SK-N-MC (cell line): ENCODE results near the gene MRPS34.

Source experiments
- DNase-seq: peaks from one replicate; pipeline ENCODE4 v3.0.0-alpha.2; 2011; ENCODE audit warnings: low read depth, low spot score
- H3K27ac ChIP-seq: fragments of 200-600 bp; sonication (generic); 2 replicates; pipeline ENCODE4 v1.5.1; 2016; ENCODE audit warnings: mixed run types
- H3K36me3 ChIP-seq: fragments of 200-600 bp; sonication (generic); 2 replicates; pipeline ENCODE4 v1.6.1; 2017; ENCODE audit warnings: antibody characterized with exemption, low read length, mixed read lengths; ENCODE audit not compliant: insufficient read depth
- H3K4me3 ChIP-seq: fragments of 200-600 bp; sonication (generic); 2 replicates; pipeline ENCODE4 v1.5.1; 2016
- H3K9ac ChIP-seq: fragments of 200-600 bp; sonication (generic); 2 replicates; pipeline ENCODE4 v1.8.0; 2017; ENCODE audit warnings: mixed run types, mixed read lengths; ENCODE audit not compliant: insufficient read length
- H3K9me3 ChIP-seq: fragments of 200-600 bp; sonication (generic); 2 replicates; pipeline ENCODE4 v1.6.1; 2017; ENCODE audit warnings: low read depth, mild to moderate bottlenecking, antibody characterized with exemption, low read length, moderate library complexity, mixed read lengths
- EZH2 ChIP-seq: fragments of 200-600 bp; sonication (generic); IDR thresholded peaks from one replicate; pipeline ENCODE4 v1.6.1; 2017; ENCODE audit warnings: antibody characterized with exemption
- FOXP2 ChIP-seq: optimal IDR thresholded peaks from 2 replicates; pipeline ENCODE3; 2011; ENCODE audit warnings: mild to moderate bottlenecking, moderate library complexity; ENCODE audit not compliant: insufficient read depth; ENCODE audit errors: extremely low read length, control extremely low read depth
- POLR2AphosphoS5 ChIP-seq: IDR thresholded peaks from 2 replicates; pipeline ENCODE4 v1.6.1; 2012; ENCODE audit warnings: mild to moderate bottlenecking, low read depth, low read length, borderline replicate concordance

The MRPS34 gene

GRCh38 chr16:1745900-1746692 is 26.8 kb downstream of the MRPS34 start:
- no peaks in the 10 kb centered on the region for H3K9me3 ChIP-seq
- H3K4me3 ChIP-seq, result no peak overlapping the region
- H3K36me3 ChIP-seq, result no peaks in the 10 kb centered on the region; the same call in 1 of the 2 replicates
- H3K27ac ChIP-seq, result no peak overlapping the region
- no peak overlapping the region for H3K9ac ChIP-seq
- no peak for DNase-seq
- TF ChIP-seq POLR2AphosphoS5, result no peak
- no peak for TF ChIP-seq FOXP2
- no peak for TF ChIP-seq EZH2

- no peak overlapping the region for H3K9ac ChIP-seq
- no peak for DNase-seq
- no peaks in the 10 kb centered on the region for H3K9me3 ChIP-seq
- H3K36me3 ChIP-seq, result no peaks in the 10 kb centered on the region; the same call in 1 of the 2 replicates
- no peak overlapping the region for H3K27ac ChIP-seq
- H3K4me3 ChIP-seq, result no peak overlapping the region
- no peak for TF ChIP-seq FOXP2
- no peak for TF ChIP-seq EZH2
- no peak for TF ChIP-seq POLR2AphosphoS5
Observed at GRCh38 chr16:1745181-1745899, 27.6 kb downstream of the MRPS34 start.

- no peak for DNase-seq
- no peak for TF ChIP-seq POLR2AphosphoS5
- no peak for TF ChIP-seq EZH2
- no peak for TF ChIP-seq FOXP2
- H3K9me3 ChIP-seq, result no peaks in the 10 kb centered on the region
- no peak overlapping the region for H3K4me3 ChIP-seq
- no peaks in the 10 kb centered on the region; the same call in 1 of the 2 replicates for H3K36me3 ChIP-seq
- no peak overlapping the region for H3K27ac ChIP-seq
- H3K9ac ChIP-seq, result no peak overlapping the region
Observed at GRCh38 chr16:1744338-1744840, 28.5 kb downstream of the MRPS34 start.

- DNase-seq, result no peak
- Histone ChIP-seq H3K9ac (no peak overlapping the region), H3K36me3 (no peaks in the 10 kb centered on the region; the same call in 1 of the 2 replicates)
Observed at GRCh38 chr16:1743376-1744337, 29.3 kb downstream of the MRPS34 start.

GRCh38 chr16:1741553-1742165 is 31.3 kb downstream of the MRPS34 start:
- H3K4me3 ChIP-seq, result no peak overlapping the region
- no peaks in the 10 kb centered on the region for H3K36me3 ChIP-seq
- no peak for DNase-seq
- H3K9ac ChIP-seq, result no peak overlapping the region
- TF ChIP-seq EZH2 (no peak), POLR2AphosphoS5 (no peak), FOXP2 (no peak)
- no peaks in the 10 kb centered on the region for H3K9me3 ChIP-seq
- H3K27ac ChIP-seq, result no peak overlapping the region

More at GRCh38 chr16:1743376-1744337, 29.3 kb downstream of the MRPS34 start:
- no peaks in the 10 kb centered on the region for H3K9me3 ChIP-seq
- TF ChIP-seq EZH2, result no peak
- TF ChIP-seq FOXP2, result no peak
- no peak for TF ChIP-seq POLR2AphosphoS5
- H3K27ac ChIP-seq, result no peak overlapping the region
- no peak overlapping the region for H3K4me3 ChIP-seq

GRCh38 chr16:1740781-1741490 is 32.0 kb downstream of the MRPS34 start:
- no peak for TF ChIP-seq FOXP2
- no peak for TF ChIP-seq EZH2
- H3K9me3 ChIP-seq, result no peaks in the 10 kb centered on the region
- H3K27ac ChIP-seq, result no peak overlapping the region
- no peak overlapping the region for H3K9ac ChIP-seq
- DNase-seq, result no peak
- H3K36me3 ChIP-seq, result no peaks in the 10 kb centered on the region
- H3K4me3 ChIP-seq, result no peak overlapping the region

- TF ChIP-seq POLR2AphosphoS5 (no peak), FOXP2 (no peak), EZH2 (no peak)
- Histone ChIP-seq H3K4me3 (no peak overlapping the region), H3K27ac (no peak overlapping the region), H3K9me3 (no peaks in the 10 kb centered on the region), H3K9ac (no peak overlapping the region), H3K36me3 (no peaks in the 10 kb centered on the region)
- no peak for DNase-seq
Observed at GRCh38 chr16:1740234-1740633, 32.7 kb downstream of the MRPS34 start.

- H3K27ac ChIP-seq, result no peak overlapping the region
- H3K36me3 ChIP-seq, result no peaks in the 10 kb centered on the region; the same call in 1 of the 2 replicates
- no peak for DNase-seq
Observed at GRCh38 chr16:1734816-1735215, 38.1 kb downstream of the MRPS34 start.

More at GRCh38 chr16:1734816-1735215, 38.1 kb downstream of the MRPS34 start:
- TF ChIP-seq FOXP2 (no peak), EZH2 (no peak), POLR2AphosphoS5 (no peak)
- no peak overlapping the region for H3K9ac ChIP-seq
- no peaks in the 10 kb centered on the region for H3K9me3 ChIP-seq
- H3K4me3 ChIP-seq, result no peak overlapping the region
